ENCODE results near the gene NLGN1.

DNA sequence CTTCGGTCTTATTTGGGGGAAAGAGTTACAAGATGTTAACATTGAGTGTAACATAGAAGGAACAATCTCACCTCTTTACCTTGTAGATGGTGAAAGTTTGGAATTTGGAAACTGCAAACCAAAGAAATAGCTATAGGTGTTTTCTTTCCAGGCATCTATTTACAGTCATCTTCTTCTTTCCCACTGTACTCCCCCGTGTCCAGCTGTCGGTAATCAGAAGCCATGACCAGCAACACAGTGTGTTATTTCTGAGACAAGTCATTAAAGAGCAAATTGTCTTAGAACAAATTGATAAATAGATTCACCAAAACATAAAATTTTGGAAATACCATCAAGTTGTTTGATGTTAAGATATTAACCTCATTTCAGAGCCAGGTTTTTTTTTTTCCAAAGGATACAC is 871.0 kb downstream of the NLGN1 start:
- TF ChIP-seq FOXK2 (IDR thresholded peaks at IDR 0.05) = no peak
- no peak for TF ChIP-seq FOXA1 (IDR thresholded peaks at IDR 0.05)
